Neural progenitor cell (in vitro differentiated cells): ENCODE data around the gene SLC22A23.

Source experiments
- CTCF ChIP-seq: fragments of 200-600 bp; sonication (generic); IDR thresholded peaks from 2 replicates; pipeline ENCODE4 v1.5.1; 2017; ENCODE audit warnings: antibody characterized with exemption, mild to moderate bottlenecking
- EZH2 ChIP-seq: fragments of 200-600 bp; sonication (generic); IDR thresholded peaks from 2 replicates; pipeline ENCODE4 v1.6.1; 2017; ENCODE audit warnings: antibody characterized with exemption, mild to moderate bottlenecking, moderate library complexity

GRCh38 chr6:3412779-3413500, 43.9 kb downstream of the SLC22A23 start:
- TF ChIP-seq CTCF (no peak), EZH2 (no peak)
